NK-92 (cell line): ENCODE measurements around the gene GSDMA.
"Not testable (repeated sequence)": the region's sequence is repeated elsewhere in the genome, so short reads cannot be mapped to it uniquely, and the experiment has no call there.

ENCODE experiments used
- DNase-seq: peaks from one replicate; lab custom pipeline; 2025; ENCODE audit not compliant: unreplicated experiment; lab: John Stamatoyannopoulos, UW

The GSDMA gene

DNA sequence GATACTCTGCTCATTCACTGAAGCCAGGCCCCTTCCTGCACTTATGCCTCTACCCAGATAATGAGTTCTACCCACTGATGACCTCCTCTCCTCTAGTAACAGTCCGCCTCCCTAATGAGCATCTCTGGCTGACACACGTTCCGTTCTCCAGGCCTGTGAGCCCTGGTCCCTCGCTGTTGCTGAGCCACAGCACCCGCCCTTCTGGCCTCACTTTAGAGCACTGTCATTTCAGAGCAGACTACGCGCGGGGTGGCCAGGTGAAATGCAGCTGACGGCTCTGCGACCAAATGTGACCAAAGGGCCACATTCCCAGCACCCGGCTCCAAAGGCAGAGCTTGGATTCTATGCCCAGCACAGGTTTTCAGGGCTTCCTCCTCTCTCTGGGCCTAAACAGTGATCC lies 31.6 kb downstream of the GSDMA start:
- DNase-seq: no peak

DNA sequence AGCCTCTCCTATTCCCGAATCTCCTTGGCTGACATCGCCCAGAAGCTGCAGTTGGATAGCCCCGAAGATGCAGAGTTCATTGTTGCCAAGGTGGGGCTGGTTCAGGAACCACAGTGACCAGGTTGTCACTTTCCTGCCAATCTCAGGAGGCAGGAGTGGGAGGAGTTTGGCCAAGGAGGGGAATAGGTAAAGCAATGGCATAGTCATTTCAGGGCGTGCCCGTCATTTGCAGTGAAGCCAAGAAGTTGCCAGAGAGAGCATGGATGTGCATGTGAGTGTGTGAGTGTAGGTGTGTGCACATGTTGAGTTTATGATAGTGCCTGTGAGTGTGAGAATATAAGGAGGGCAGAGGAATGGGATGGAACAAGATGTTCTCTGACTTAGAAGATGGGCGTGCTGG lies 32.6 kb downstream of the GSDMA start:
- no peak for DNase-seq

DNA sequence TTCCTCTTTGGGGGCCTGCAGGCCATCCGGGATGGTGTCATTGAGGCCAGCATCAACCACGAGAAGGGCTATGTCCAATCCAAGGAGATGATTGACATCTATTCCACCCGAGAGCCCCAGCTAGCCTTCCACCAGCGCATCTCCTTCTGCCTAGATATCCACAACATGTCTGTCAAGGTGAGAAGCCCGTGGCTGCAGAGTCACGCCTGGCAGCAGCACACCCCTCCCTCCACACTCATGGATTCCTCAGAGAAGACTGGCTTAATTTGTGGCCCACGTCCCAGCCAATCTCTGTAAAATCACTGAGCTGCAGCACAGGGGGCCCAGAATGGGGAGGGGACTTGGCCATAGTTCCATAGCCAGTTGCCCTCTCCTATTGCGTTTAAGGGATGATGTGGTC lies 33.4 kb downstream of the GSDMA start:
- DNase-seq: no peak

DNA sequence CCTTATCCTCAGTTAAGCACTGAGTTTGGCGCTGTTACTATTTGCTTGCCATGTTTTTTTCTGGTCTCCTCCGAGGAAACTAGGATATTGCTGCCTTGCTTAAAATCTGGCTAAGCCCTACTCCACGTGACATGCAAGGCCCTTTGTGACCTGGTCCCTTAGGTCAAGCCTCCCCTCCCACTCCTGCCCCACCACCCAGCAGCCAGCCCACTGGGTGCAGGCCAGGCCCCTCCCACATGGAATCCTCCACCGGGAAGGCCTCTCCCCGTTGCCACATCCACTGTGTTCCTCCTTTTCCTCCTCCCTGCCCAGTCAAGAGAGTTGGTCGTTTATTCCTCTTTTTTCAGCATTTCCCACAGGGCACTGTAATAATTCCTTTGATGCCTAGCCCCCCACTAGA lies 34.0 kb downstream of the GSDMA start:
- DNase-seq: no peak

DNA sequence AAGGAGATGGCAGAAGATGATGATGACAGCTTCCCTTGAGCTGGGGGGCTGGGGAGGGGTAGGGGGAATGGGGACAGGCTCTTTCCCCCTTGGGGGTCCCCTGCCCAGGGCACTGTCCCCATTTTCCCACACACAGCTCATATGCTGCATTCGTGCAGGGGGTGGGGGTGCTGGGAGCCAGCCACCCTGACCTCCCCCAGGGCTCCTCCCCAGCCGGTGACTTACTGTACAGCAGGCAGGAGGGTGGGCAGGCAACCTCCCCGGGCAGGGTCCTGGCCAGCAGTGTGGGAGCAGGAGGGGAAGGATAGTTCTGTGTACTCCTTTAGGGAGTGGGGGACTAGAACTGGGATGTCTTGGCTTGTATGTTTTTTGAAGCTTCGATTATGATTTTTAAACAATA lies 34.7 kb downstream of the GSDMA start:
- DNase-seq: no peak

DNA sequence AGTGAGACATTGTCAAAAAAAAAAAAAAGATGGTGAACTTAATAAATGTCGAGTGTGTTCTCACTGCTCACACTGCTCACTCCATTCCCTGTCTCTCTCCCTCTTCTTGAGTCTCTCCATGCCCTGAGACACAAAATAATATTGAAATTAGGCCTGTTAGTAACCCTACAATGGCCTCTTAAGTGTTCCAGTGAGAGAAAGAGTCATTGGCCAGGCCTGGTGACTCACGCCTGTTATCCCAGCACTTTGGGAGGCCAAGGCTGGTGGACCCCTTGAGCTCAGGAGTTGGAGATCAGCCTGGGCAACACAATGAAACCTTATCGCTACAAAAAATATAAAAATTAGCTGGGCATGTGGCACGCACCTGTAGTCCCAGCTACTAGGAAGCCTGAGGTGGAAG lies 36.3 kb downstream of the GSDMA start:
- no peak for DNase-seq

DNA sequence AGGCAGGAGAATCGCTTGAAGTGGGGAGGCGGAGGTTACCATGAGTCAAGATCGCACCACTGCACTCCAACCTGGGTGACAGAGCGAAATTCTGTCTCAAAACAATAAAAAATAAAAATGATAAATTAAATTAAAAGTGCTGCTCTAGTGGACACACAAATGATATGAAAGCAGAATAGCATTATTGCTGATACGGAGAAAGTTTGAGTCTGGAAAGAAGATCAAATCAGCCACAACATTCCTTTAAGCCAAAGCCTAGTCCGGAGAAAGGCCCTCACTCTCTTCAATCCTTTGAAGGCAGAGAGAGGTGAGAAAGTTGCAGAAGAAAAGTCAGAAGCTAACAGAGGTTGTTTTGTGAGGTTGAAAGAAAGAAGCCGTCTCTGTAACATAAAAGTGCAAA lies 37.4 kb downstream of the GSDMA start:
- DNase-seq: no peak

DNA sequence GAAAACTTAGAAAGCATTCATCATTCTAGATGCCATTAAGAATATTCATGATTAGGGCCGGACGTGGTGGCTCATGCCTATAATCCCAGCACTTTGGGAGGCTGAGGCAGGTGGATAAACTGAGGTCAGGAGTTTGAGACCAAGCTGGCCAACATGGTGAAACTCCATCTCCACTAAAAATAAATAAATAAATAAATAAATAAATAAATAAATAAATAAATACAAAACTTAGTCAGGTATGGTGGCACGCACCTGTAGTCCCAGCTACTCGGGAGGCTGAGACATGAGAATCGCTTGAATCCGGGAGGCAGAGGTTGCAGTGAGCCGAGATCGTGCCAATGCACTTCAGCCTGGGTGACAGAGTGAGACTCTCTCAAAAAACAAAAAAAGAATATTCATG lies 38.5 kb downstream of the GSDMA start:
- not testable (repeated sequence) for DNase-seq

DNA sequence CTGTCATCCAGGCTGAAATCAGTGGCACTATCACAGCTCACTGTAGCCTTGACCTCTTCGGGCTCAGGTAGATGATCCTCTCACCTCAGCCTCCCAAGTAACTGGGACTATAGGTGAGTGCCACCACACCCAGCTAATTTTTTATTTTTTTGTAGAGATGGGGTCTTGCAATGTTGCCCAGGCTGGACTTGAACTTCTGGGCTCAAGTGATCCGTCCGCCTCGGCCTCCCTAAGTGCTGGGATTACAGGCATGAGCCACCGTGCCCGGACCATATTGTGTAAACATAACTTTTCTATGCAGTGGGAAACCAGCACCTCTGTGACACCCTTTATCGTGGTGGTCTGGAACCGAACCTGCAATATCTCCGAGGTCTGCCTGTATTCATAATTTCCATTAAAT lies 41.3 kb downstream of the GSDMA start:
- DNase-seq: no peak

DNA sequence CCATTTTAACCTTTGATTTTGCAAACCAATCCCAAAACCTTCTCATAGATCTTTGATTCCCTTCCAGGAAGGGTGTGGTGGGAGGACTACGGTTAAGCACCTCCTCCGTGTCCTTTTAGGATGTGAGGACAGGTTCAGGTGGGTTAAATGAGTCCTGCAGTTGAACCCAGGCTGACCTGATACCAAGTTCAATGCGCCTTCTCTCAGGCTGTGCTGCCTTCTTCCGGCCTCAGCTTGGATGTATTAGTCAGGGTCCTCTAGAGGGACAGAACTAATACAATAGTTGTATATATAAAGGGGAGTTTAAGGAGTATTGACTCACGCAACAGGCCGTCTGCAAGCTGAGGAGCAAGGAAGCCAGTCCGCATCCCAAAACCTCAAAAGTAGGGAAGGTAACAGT lies 41.9 kb downstream of the GSDMA start:
- DNase-seq: no peak

DNA sequence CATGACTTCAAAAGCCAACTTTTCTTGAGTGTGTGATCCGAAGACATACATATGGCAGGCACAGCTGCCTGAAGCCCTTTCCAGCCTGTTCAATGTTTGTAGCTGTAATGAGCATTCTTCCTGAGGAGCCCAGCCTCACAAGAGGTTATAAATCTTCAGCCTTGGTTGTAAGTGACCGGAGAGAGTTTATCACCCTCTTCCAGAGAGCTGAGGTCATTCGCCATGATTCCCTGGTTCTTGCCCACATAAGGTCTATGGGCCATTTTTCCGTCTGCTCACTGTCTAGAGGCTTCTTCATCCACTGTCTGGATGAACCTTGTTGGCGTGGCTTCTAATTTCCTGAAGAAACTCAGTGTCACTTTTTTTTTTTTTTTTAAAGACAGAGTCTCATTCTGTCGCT lies 42.7 kb downstream of the GSDMA start:
- no peak for DNase-seq

DNA sequence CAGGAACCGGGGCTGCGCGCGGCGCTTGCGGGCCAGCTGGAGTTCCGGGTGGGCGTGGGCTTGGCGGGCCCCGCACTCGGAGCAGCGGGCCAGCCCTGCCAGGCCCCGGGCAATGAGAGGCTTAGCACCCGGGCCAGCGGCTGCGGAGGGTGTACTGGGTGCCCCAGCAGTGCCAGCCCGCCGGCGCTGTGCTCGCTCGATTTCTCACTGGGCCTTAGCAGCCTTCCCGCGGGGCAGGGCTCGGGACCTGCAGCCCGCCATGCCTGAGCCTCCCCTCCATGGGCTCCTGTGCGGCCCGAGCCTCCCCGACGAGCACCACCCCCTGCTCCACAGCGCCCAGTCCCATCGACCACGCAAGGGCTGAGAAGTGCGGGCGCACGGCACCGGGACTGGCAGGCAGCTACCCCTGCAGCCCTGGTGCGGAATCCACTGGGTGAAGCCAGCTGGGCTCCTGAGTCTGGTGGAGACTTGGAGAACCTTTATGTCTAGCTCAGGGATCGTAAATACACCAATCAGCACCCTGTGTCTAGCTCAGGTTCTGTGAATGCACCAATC lies 48.2 kb downstream of the GSDMA start:
- not testable (repeated sequence) for DNase-seq

DNA sequence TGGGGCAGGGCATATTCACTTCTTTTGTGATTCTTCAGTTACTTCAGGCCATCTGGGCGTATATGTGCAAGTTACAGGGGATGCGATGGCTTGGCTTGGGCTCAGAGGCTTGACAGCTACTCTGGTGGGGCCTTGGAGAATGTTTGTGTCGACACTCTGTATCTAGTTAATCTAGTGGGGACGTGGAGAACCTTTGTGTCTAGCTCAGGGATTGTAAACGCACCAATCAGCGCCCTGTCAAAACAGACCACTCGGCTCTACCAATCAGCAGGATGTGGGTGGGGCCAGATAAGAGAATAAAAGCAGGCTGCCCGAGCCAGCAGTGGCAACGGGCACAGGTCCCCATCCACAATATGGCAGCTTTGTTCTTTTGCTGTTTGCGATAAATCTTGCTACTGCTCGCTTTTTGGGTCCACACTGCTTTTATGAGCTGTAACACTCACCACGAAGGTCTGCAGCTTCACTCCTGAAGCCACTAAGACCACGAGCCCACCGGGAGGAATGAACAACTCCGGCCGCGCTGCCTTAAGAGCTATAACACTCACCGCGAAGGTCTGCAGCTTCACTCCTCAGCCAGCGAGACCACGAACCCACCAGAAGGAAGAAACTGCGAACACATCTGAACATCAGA lies 49.3 kb downstream of the GSDMA start:
- DNase-seq: not testable (repeated sequence)

DNA sequence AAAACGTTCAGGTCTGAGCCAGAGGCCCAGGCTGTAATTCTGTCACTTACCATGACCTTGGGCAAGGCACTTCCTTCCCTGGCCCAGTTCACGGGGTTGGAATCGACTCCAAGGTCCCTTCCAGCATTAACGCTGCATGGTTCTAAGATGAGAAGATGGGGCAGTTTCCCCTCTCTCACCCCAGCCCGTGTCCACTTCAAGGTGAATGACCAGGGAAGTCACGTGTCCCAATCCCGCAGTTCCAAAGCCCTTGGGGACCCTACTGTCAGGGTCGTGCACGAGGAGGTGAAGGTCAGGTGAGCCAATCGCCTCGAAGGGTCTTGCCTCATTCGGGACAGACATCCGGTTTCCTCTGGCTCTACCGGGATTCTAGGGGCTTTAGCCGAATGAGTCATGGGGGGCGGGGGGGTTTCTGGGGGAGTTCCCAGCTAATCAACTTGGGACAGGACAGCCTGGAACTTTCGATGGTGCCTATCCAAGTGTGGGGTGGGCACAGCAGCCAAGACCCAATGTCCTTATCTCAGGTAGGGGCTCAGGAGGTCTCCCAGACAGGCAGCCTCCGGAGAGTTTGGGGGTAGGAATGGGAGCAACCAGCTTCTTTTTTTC lies 51.7 kb downstream of the GSDMA start:
- DNase-seq: no peak

DNA sequence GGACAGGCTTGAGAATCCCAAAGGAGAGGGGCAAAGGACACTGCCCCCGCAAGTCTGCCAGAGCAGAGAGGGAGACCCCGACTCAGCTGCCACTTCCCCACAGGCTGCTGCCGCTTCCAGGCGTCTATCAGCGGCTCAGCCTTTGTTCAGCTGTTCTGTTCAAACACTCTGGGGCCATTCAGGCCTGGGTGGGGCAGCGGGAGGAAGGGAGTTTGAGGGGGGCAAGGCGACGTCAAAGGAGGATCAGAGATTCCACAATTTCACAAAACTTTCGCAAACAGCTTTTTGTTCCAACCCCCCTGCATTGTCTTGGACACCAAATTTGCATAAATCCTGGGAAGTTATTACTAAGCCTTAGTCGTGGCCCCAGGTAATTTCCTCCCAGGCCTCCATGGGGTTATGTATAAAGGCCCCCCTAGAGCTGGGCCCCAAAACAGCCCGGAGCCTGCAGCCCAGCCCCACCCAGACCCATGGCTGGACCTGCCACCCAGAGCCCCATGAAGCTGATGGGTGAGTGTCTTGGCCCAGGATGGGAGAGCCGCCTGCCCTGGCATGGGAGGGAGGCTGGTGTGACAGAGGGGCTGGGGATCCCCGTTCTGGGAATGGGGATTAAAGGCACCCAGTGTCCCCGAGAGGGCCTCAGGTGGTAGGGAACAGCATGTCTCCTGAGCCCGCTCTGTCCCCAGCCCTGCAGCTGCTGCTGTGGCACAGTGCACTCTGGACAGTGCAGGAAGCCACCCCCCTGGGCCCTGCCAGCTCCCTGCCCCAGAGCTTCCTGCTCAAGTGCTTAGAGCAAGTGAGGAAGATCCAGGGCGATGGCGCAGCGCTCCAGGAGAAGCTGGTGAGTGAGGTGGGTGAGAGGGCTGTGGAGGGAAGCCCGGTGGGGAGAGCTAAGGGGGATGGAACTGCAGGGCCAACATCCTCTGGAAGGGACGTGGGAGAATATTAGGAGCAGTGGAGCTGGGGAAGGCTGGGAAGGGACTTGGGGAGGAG lies 52.5 kb downstream of the GSDMA start, which contains the start of gene CSF3:
TSS of gene CSF3 (plus strand) at position 436 of the 993 bp plus-strand sequence. CDS start at position 471, 35 bp downstream.
- DNase-seq: no peak

DNA sequence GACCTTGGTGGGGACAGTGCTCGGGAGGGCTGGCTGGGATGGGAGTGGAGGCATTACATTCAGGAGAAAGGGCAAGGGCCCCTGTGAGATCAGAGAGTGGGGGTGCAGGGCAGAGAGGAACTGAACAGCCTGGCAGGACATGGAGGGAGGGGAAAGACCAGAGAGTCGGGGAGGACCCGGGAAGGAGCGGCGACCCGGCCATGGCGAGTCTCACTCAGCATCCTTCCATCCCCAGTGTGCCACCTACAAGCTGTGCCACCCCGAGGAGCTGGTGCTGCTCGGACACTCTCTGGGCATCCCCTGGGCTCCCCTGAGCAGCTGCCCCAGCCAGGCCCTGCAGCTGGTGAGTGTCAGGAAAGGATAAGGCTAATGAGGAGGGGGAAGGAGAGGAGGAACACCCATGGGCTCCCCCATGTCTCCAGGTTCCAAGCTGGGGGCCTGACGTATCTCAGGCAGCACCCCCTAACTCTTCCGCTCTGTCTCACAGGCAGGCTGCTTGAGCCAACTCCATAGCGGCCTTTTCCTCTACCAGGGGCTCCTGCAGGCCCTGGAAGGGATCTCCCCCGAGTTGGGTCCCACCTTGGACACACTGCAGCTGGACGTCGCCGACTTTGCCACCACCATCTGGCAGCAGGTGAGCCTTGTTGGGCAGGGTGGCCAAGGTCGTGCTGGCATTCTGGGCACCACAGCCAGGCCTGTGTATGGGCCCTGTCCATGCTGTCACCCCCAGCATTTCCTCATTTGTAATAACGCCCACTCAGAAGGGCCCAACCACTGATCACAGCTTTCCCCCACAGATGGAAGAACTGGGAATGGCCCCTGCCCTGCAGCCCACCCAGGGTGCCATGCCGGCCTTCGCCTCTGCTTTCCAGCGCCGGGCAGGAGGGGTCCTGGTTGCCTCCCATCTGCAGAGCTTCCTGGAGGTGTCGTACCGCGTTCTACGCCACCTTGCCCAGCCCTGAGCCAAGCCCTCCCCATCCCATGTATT lies 53.5 kb downstream of the GSDMA start:
- no peak for DNase-seq

DNA sequence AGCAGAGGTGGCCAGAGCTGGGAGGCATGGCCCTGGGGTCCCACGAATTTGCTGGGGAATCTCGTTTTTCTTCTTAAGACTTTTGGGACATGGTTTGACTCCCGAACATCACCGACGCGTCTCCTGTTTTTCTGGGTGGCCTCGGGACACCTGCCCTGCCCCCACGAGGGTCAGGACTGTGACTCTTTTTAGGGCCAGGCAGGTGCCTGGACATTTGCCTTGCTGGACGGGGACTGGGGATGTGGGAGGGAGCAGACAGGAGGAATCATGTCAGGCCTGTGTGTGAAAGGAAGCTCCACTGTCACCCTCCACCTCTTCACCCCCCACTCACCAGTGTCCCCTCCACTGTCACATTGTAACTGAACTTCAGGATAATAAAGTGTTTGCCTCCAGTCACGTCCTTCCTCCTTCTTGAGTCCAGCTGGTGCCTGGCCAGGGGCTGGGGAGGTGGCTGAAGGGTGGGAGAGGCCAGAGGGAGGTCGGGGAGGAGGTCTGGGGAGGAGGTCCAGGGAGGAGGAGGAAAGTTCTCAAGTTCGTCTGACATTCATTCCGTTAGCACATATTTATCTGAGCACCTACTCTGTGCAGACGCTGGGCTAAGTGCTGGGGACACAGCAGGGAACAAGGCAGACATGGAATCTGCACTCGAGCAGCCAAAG lies 54.7 kb downstream of the GSDMA start:
- DNase-seq: no peak

DNA sequence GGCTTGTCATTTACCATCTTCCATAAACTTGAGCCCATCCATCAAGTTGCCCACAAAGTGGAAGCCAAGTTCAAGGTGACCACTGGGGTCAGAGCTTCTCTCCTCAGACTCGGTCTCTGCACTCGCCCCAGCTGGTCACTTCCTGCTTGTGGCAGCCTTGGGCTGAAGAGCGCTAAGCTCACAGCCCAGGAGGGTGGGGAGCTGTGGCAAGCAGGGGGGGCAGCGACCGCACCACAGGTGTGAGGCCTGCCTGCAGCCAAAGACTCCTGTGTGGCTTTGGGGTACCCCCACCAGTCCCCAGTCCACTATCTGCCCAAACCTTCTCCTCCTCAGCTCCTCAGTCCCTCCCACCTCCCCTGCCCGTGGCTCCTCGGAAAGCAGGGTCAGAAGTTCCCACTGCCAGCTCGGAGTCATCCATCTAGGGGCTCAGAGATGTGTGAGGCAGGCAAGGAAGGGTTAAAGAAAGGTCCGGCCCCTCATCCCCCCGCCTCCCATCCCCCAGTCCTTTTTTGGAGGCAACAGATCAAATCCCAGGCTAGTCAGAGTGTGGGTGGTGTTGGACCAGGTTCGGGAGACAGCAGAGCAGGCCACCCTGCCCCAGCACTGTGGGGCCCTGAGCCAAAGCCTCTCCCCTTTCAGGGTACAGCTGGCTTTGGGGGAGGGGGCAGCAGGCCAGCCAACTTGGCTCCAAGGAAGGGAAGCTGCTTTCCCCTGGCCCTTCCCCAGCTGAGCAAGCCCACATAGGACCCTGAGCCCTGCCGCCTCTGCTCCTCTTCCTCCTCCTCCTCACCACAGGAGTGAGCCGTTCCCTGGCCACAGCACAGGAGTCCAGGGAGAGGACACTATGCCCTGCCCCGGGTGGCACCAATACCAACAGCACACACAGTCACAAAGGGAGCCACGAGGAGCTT lies 55.7 kb downstream of the GSDMA start:
- DNase-seq: no peak
